H1 (cell line): ENCODE measurements around the gene CPNE5. TPM values are rescaled to one million over a fixed set of nuclear protein-coding genes. Genes with fewer than 3 reads are reported as not detected.

ENCODE experiments used
- JUND ChIP-seq: IDR thresholded peaks from 2 replicates; pipeline ENCODE4 v1.6.1; 2011; ENCODE audit warnings: mild to moderate bottlenecking, improper control_type of control experiment, low read length
- KDM1A ChIP-seq: fragments of 200-600, 300-600 bp; sonication (generic); IDR thresholded peaks from 2 replicates; pipeline ENCODE4 v1.7.1; 2016; ENCODE audit warnings: mild to moderate bottlenecking, low read length, borderline replicate concordance
- MAX ChIP-seq: IDR thresholded peaks from 2 replicates; pipeline ENCODE4 v1.6.1; 2012; ENCODE audit warnings: inconsistent platforms
- POU5F1 ChIP-seq: IDR thresholded peaks from 2 replicates; pipeline ENCODE4 v1.6.1; 2011; ENCODE audit warnings: low read depth, mild to moderate bottlenecking, low read length, moderate library complexity
- polyA plus RNA-seq, 7 experiments: library from polyadenylated mRNA; depleted of rRNA in 3 of 7; stranded (reverse) in 5 of 7; unstranded in 2 of 7; fragments of >200 nt in 5 of 7; fragments of 200-250 nt in 2 of 7; gene quantifications; 1 replicate in 5 of 7; 2 replicates in 1 of 7; 4 replicates in 1 of 7; pipeline versions ENCODE4 v1.2.1 to v1.2.3, GENCODE V29; 2011 to 2013; ENCODE audit warnings: missing spikeins in 2 of 7, mixed read lengths in 2 of 7
- total RNA-seq: library from RNA; stranded (reverse); fragmentation: NEBNext Ultra II Directional; extraction: Animal tissue kit (Norgen Biotek cat#: 25700); gene quantifications from 2 replicates; pipeline ENCODE4 v1.2.1, GENCODE V29; 2021
- TF ChIP-seq, protein P1 (sequence below): fragments of 300-600 bp; sonication (generic); IDR thresholded peaks from 2 replicates; pipeline ENCODE4 v1.7.1; 2012; ENCODE audit warnings: low read length, moderate library complexity, mild to moderate bottlenecking, inconsistent platforms; ENCODE audit not compliant: insufficient replicate concordance

The CPNE5 gene
- total and polyA plus RNA-seq, 2 of the 8 experiments (the other 6 are each of a cell fraction or from before 2014, with no cell fraction given): 0.88 to 1.8 TPM

DNA sequence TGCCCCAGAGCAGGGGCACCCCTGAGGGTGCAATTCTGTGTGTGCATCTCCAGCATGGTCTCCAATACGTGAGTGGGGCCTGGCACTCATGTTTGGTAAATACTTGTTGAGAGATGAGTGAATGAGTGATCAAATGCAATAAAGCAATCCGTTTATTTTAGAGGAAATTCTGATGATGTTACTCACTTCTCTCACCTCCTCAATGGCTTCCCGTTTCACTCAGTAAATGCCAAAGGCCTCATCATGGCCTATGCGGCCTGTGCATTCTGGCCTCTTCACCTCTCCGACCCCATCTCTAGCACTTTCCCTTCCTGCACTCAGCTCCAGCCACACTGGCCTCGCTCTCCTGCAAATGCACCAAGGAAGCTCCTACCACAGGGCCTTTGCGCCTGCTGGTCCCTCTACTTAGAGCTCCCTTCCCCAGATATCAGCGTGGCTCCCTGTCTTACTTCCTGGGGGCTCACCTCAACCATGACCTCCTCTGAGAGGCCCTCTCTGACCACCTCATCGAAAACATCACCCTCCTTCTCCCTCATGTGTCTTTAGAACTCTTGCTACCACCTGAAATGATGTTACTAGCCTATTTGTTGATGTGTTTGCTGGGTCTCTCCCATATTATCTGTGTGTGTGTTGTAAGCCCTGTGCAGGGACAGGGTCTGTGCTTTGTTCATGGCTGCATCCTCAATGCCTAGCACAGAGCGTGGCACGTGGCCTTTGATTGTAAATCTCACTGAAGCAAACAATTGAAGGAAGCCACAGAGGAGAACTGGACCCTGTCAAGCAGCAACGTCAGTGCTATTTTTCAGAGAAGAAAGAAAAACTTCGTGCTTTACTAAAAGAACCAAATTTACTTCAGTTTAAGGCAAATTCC is 99.1 kb downstream of the CPNE5 start (continued):
- TF ChIP-seq, protein P1, sequence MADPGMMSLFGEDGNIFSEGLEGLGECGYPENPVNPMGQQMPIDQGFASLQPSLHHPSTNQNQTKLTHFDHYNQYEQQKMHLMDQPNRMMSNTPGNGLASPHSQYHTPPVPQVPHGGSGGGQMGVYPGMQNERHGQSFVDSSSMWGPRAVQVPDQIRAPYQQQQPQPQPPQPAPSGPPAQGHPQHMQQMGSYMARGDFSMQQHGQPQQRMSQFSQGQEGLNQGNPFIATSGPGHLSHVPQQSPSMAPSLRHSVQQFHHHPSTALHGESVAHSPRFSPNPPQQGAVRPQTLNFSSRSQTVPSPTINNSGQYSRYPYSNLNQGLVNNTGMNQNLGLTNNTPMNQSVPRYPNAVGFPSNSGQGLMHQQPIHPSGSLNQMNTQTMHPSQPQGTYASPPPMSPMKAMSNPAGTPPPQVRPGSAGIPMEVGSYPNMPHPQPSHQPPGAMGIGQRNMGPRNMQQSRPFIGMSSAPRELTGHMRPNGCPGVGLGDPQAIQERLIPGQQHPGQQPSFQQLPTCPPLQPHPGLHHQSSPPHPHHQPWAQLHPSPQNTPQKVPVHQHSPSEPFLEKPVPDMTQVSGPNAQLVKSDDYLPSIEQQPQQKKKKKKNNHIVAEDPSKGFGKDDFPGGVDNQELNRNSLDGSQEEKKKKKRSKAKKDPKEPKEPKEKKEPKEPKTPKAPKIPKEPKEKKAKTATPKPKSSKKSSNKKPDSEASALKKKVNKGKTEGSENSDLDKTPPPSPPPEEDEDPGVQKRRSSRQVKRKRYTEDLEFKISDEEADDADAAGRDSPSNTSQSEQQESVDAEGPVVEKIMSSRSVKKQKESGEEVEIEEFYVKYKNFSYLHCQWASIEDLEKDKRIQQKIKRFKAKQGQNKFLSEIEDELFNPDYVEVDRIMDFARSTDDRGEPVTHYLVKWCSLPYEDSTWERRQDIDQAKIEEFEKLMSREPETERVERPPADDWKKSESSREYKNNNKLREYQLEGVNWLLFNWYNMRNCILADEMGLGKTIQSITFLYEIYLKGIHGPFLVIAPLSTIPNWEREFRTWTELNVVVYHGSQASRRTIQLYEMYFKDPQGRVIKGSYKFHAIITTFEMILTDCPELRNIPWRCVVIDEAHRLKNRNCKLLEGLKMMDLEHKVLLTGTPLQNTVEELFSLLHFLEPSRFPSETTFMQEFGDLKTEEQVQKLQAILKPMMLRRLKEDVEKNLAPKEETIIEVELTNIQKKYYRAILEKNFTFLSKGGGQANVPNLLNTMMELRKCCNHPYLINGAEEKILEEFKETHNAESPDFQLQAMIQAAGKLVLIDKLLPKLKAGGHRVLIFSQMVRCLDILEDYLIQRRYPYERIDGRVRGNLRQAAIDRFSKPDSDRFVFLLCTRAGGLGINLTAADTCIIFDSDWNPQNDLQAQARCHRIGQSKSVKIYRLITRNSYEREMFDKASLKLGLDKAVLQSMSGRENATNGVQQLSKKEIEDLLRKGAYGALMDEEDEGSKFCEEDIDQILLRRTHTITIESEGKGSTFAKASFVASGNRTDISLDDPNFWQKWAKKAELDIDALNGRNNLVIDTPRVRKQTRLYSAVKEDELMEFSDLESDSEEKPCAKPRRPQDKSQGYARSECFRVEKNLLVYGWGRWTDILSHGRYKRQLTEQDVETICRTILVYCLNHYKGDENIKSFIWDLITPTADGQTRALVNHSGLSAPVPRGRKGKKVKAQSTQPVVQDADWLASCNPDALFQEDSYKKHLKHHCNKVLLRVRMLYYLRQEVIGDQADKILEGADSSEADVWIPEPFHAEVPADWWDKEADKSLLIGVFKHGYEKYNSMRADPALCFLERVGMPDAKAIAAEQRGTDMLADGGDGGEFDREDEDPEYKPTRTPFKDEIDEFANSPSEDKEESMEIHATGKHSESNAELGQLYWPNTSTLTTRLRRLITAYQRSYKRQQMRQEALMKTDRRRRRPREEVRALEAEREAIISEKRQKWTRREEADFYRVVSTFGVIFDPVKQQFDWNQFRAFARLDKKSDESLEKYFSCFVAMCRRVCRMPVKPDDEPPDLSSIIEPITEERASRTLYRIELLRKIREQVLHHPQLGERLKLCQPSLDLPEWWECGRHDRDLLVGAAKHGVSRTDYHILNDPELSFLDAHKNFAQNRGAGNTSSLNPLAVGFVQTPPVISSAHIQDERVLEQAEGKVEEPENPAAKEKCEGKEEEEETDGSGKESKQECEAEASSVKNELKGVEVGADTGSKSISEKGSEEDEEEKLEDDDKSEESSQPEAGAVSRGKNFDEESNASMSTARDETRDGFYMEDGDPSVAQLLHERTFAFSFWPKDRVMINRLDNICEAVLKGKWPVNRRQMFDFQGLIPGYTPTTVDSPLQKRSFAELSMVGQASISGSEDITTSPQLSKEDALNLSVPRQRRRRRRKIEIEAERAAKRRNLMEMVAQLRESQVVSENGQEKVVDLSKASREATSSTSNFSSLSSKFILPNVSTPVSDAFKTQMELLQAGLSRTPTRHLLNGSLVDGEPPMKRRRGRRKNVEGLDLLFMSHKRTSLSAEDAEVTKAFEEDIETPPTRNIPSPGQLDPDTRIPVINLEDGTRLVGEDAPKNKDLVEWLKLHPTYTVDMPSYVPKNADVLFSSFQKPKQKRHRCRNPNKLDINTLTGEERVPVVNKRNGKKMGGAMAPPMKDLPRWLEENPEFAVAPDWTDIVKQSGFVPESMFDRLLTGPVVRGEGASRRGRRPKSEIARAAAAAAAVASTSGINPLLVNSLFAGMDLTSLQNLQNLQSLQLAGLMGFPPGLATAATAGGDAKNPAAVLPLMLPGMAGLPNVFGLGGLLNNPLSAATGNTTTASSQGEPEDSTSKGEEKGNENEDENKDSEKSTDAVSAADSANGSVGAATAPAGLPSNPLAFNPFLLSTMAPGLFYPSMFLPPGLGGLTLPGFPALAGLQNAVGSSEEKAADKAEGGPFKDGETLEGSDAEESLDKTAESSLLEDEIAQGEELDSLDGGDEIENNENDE: no peak
- no peak for TF ChIP-seq JUND
- TF ChIP-seq KDM1A: peak; percentile 69; the same call in 1 of the 2 replicates
- TF ChIP-seq POU5F1: no peak
- no peak for TF ChIP-seq MAX
